GM21381 (cell line): ENCODE data around the gene ANKRD12.

Experiments
- ATAC-seq: cut with Tn5 transposase; IDR thresholded peaks from one replicate; pipeline ENCODE4 v1.9.1; 2021; ENCODE audit warnings: mild to moderate bottlenecking, moderate library complexity; ENCODE audit not compliant: unreplicated experiment

The ANKRD12 gene

DNA sequence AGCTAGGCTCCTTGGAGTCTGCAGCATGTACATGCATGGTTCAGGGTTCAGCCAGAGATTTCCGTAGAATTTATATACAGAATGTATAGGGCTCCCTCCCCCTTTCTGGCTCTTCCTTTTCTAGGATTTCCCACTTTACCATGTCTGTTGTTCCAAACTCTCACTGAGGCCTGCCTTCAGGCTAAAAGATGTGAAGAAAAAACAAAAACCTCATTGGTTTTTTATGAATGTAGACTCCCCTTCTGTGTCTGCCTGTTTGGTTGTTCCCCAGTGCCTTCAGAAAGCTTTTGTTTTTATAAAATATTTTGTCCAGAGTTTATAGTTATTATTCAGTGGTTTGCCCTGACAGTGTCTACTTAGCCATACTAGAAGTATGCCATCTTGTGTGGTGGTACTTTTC is 30.5 kb upstream of the ANKRD12 start:
- ATAC-seq: no peak

DNA sequence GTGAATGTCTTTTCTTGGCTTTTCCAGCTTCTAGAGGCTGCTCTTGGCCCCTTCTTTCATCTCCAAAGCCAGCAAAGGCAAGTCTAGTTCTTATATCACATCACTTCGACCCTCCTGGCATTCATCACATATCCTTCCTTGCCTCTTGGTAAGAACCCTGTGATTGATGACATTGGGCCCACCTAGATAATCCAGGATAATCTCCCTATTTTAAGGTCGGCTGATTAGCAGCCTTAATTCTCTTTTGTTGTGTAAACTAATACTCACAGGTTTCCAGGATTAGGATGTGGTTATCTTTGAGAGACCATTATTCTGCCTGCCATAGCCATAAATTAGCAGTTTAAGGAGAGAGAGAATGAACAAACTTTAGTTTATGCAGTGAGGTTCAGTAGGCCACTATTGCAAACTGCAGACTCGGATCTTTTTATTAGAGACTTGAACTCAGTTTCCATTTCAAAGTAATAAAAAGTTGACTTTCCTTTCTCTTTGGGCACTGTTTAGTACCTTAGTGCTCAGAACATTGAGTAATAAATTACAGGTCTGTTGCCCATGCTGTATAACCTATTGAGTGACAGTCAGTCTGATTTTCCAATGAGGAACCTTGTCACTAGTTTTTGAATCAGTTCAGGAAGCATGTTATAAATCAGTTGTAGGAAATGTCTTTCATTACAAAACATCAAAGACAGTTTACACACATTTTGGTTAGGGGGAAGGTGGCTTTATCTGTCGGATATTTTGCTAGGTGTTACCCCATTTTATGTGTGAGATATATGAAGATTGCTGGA is 29.6 kb upstream of the ANKRD12 start:
- ATAC-seq: no peak

DNA sequence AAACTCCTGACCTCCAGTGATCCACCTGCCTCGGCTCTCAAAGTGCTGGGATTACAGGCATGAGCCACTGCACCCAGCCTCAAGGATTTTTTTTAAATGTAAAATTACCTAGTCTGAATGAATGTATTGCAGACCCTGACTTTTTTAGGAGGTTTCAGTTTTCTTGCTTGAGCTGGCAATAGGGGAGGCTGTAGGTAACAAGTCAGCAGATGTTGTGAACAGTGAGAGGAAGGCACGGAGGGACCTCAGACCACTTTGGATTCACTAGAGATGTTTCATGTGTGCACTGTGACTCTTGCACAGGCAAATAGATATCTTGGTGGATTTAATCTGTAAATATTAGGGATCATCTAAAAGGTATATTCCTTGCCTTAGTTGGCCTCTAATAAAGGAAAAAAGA is 27.7 kb upstream of the ANKRD12 start:
- no peak for ATAC-seq

DNA sequence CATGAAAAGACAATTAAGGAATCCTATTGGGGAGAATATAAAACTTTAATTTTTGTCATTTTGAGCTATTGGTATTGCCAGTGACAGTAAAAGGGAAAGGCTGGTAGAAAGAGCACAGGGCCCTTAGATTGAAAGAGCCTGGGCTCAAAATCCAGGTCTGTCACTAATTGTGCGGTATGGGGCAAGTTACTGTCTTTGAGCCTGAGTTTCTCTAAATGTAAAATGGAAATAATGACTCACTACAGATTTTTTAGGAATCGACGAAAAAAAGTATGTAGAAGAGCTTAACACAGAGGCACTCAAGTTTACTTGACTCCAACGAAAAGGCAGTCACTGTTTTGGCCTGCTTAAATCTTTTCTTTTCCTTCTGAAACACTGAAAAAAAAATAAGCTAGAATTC is 27.1 kb upstream of the ANKRD12 start:
- ATAC-seq: no peak

DNA sequence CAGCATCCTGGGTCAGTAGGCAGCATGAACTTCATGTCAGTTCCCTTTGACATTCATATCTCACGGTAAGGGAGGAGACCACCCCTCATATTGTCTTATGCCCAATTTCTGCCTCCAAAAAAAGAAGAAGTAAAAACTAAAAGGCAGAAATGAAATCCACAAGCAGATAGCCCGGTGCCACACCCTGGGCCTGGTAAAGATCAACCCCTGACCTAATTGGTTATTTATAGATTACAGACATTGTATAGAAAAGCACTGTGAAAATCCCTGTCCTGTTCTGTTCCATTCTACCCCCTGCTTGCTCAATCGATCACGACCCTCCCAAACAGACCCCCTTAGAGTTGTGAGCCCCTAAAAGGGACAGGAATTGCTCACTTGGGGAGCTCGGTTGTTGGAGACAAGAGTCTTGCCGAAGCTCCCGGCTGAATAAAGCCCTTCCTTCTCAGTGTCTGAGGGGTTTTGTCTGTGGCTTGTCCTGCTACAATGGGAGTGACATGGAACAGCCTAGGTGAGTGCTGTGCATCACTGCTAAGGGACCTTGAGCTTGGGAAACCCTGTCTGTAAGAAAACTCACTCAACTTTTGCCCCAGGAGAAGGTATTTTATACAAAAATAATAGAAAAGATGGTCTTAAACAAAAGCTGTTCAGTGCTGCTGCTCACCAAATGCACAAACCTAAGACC is 23.0 kb upstream of the ANKRD12 start:
- ATAC-seq: no peak

DNA sequence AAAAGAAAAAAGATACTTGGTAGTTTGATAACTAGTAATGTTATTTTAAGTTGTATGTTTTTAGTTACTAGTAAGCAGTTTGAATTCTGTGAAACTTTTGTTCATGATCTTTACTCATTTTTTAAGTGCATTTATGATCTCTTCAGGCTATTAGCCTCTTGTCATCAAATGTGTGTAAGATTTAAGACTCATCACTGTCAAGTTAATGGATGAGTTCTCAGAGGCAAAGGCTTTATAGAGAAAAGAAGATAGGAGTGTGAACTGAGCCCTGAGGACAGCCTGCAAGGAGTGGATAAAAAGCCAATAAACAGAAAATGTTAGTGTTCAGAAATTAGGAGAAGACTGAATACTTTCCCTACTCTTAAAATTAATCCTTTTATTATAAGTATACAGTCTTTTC is 20.6 kb upstream of the ANKRD12 start:
- no peak for ATAC-seq

DNA sequence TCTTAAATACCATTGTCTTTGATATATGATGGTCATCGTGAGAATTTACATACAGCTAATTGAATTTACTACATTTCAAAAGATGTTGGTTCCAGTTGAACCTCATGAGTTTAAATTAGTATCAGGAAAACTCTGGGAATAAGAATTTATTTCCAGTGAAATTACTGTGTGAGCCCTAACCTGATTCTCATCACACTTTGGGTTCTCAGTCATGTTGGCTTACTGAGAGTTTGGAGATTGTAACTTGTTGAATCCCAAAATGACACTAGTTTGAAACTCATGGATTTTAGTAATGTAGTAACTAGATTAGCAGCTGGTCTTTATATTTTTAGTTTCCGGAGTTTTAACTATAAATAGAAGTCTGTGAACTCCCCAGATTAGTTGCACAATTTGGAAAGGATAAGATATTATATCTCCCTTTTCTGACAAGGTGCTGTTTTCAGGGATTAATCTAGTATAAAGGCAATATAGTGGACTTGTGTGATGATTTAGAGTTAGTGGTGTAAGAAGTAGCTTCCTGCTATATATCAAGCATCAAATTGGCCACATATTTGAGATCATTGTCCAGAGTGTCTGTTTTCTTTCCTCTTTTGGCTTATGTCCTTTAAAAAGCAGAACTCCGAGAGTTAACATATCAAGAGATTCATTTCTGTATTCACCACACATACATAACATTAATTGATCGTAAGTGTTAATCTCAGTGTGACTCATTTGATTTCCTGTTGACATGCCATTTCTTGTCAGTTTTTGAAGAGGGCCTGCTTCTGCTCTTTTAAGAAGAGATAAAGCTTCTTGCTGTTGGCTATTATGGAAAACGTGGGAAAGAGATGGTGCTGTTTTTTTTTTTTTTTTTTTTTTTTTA is 18.4 kb upstream of the ANKRD12 start:
- no peak for ATAC-seq

DNA sequence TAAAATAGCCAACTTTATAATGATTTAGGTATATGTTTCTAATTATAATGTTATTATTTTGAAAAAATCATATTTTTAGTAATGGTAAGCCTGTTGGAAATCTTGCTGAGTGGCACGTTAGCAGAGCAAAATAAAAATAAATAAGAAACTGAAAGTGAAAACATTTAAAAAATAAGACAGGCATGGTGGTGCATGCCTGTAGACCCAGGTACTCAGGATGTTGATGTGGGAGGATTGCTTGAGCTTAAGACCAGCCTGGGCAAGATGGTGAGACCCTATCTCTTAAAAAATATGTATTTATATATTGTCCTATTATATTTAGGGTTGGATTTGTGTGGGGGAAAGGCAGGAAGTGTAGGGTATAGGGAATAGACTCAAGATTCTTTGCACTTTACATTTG is 15.8 kb upstream of the ANKRD12 start:
- no peak for ATAC-seq

DNA sequence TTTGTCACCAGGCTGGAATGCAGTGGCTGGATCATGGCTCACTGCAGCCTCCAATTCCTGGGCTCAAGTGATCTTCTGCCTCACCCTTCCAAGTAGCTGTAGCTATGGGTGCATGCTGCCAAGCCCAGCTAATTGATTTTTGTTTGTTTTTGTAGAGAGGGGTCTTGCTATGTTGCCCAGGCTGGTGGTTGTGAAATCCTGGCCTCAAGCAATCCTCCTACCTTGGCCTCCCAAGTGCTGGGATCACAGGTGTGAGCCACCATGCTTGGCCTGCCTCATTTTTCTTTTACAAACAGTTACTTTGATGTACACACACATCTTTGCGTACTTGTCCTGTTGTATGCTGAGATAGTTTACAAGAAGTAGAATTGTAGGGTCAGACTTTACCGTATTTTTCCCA is 13.1 kb upstream of the ANKRD12 start:
- ATAC-seq: no peak

DNA sequence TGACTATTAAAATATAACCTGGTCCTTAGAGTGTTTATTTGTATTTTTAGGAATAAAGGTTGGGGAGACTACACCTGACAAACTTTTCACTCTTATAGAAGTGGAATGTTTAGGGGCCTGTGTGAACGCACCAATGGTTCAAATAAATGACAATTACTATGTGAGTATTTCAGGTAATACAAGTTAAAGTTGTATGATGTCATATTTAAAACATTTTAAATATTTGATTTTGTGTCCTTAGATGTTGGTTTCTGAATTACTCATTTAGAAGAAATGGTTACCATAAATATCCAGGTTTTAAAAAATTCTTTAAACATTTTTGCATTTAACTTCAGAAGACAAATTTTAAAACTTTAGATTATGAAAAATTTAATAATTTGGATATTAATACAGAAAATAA is 11.8 kb upstream of the ANKRD12 start:
- ATAC-seq: no peak

DNA sequence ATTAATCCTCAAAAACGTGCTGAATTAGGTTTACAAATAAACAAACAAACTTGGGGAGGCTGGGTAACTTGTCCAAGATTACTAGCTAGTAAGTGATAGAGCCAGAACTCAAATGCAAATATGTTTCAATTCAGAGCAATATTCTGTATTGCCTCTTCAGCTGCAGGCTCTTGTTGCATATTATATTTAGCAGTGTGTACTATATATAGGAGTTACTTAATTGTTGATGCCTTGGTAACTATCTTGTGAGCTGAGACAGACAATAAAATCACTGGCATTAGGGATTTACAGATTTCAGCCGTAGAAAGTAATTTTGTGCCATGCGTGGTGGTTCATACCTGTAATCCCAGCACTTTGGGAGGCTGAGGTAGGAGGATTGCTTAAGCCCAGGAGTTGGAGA is 10.2 kb upstream of the ANKRD12 start:
- ATAC-seq: no peak

DNA sequence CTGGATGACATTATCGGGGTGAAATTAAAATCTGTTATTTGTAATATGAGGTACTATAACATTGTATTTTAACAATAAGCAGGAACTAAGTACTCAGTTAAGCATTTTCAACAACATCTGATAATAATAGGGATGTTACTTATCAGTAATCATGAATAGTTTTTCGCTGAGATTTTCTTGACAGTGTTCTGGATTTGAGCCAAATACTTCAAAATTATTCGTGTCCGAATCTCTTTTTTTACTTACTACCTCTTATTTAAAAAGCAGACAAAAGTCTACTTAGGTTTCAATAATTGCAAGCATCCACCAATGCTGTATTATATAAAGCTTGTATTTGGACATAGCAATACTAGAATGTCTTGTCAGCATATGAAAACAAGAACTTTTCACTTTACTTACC is 6.4 kb upstream of the ANKRD12 start:
- no peak for ATAC-seq

DNA sequence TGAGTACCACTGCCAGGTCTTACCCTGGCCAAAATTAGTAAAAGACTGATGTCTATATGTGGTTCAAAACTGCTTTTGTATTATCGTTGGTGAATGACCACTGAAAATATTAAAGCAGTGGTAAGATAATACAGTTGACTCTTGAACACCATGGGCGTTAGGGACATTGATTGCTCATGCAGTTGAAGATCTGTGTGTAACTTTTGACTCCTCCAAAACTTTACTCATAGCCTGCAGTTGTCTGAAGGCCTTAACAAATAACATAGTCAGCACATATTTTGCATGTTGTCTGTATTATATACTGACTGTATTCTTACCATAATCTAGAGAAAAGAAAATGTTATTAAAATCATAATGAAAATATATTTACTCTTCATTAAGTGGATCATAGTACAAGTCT is 5.8 kb upstream of the ANKRD12 start:
- ATAC-seq: no peak

DNA sequence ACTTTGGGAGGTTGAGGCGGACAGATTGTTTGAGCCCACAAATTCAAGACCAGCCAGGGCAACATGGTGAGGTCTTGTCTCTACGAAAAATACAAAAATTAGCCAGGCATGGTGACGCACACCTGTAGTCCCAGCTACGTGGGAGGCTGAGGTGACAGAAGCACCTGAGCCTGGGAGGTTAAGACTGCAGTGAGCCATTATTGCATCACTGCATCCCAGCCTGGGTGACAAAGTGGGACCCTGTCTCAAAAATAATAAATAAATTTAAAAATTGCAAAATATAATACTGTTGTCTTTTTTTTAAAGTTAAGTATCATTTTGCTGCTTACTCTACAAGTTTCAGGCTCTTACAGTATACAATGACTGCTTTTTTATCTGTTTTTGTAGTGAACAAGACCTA is 4.0 kb upstream of the ANKRD12 start:
- no peak for ATAC-seq

DNA sequence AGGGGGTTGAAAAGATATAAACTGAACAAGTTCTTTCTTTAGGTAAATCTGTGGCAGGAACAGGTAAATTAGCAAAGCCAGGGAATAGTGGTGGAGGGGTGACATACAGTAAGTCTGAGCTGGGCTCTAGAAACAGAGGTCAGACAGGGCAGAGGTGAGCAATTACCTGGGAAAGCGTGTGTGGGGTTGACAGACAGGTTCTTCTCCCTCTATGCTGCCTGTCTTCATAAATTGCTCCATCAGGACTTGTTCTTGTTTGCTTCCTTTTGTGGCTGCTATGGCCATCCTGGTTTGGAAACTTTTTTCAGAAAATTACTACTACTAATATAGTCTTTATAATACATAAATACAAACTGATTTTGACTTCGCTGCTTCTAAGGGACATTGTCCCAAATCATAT is 3.4 kb upstream of the ANKRD12 start:
- no peak for ATAC-seq

DNA sequence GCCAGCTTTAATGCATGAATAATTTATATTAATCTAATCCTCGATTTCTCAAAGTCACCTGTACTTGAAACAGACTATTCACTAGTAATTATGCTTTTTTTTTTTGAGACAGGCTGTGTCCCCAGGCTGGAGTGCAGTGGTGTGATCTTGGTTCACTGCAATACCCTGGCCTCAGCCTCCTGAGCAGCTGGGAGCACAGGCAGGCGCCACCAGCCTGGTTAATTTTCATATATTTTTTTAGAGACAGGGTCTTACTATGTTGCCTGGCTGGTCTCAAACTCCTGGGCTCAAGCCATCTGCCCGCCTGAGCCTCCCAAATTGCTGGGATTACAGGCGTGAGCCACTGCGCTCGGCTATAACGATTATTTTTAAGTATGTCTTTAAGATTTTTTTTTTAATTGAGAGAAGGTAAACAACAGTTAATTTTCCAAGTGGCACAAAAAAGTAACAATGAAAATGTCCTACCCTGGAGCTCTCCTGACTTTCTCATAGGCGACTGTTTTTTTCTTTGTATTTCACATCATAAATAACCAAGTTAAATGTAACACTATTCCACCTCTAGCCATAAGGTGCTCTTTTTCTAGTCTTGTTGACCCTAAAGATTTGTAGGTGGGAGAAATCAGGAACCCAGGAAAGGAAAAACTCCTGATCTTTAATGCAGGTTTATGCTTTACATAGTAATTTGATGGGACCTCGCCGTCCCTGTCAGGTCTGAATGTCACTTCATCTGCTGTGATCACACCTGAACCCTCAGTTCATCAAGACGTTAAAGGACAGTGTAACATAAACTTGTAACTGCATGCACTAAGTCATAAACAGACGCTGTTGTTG is 1.3 kb upstream of the ANKRD12 start:
- ATAC-seq: no peak

DNA sequence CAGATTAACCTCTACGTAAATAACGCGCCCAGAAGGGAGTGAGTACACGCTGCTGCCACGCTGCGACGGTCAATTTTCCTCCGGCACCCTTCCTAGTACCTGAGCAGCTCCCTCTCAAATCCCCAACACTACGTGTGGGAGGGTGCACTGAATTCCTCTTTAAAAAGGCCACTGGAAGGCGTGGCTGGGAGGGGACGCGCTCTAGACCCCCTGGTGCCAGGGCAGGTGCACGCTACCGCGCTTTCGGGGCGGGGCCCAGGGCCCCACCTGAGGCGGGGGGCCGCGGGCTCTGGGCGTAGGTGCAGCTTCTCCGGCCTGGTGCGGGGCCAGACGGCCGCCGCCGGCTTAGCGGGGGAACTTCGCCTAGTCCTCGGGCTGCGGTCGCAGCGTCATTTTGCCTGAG is 668 bp upstream of the ANKRD12 start:
- peak; percentile 14 for ATAC-seq

DNA sequence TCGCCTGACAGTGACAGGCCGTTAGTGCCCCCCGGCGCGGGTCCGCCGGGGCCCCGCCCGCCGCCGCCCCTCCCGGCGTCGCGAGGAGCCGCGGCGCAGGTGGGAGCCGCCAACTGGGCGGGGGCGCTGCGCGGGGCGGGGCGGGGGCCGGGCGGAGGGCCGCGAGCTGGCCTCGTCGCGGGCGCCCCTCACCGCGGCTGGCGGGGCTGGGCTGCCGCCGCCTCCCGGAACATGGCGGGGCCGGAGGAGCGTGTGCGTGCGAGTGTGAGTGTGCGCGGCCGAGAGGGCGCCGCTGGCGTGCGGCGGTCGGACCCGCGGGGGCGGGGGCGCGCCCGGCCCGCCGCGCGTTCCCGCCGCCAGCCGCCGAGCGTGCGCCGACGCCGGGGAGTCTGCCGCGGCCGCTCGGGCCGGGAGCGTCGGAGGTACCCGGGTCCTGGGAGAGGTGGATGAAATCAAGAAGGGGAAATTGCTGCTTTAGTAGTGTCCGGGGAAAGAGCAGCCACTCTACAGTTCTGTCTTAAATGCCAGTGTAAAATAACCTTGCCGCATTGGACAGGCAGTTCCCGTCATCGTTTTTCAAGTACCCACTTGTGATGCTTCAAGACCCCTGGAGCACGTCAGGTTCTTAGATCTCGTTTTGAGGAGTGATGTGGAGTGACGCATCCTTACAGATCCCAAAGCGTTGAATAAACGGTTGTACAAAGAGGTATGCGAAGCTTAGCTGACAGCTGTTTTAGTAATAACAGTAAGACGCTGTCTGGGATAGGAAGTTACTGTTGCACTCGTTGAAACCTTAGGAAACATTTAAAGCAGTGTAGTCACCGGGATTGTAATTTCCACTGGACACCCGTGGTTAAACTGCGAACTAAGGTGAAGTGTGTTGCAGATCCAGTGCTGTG is 836 bp downstream of the ANKRD12 start:
- ATAC-seq: peak; percentile 36

DNA sequence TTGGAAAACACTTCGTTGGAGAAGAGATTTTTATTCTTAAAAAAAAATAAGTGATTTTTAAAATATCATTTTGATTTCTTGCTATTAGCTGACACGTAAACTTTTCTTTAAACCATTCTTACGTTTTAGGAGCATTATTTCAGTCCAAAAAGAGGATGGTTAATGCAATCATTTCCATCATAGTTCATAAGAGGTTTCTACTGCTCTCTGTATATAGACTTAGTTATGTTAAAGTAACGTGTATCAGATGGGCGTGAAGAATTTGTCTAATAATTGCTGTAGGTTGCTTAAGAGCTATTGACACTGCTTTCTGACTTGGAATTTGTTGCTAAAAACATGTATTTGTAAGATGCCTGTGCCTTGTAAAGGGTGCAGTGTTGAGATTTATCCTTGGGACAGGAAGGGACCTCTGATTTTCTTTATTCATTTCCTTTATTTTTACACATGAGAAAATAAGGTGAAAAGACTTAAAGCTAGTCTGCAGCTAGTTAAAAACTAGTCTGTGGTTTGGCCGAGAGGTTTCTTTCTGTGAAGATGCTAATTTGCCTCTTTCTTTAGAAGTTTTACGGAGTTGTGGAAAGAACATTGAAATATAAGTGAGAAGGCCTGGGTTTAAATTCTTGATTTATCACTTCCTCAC is 2.9 kb downstream of the ANKRD12 start:
- ATAC-seq: no peak
